NCI-H774 (cell line): ENCODE results near the gene NHEJ1.
"Not testable (repeated sequence)": the region's sequence is repeated elsewhere in the genome, so short reads cannot be mapped to it uniquely, and the experiment has no call there.

ENCODE experiments used
- DNase-seq: peaks from one replicate; lab custom pipeline; 2025; lab: John Stamatoyannopoulos, UW

Gene NHEJ1, protein sequence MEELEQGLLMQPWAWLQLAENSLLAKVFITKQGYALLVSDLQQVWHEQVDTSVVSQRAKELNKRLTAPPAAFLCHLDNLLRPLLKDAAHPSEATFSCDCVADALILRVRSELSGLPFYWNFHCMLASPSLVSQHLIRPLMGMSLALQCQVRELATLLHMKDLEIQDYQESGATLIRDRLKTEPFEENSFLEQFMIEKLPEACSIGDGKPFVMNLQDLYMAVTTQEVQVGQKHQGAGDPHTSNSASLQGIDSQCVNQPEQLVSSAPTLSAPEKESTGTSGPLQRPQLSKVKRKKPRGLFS

DNA sequence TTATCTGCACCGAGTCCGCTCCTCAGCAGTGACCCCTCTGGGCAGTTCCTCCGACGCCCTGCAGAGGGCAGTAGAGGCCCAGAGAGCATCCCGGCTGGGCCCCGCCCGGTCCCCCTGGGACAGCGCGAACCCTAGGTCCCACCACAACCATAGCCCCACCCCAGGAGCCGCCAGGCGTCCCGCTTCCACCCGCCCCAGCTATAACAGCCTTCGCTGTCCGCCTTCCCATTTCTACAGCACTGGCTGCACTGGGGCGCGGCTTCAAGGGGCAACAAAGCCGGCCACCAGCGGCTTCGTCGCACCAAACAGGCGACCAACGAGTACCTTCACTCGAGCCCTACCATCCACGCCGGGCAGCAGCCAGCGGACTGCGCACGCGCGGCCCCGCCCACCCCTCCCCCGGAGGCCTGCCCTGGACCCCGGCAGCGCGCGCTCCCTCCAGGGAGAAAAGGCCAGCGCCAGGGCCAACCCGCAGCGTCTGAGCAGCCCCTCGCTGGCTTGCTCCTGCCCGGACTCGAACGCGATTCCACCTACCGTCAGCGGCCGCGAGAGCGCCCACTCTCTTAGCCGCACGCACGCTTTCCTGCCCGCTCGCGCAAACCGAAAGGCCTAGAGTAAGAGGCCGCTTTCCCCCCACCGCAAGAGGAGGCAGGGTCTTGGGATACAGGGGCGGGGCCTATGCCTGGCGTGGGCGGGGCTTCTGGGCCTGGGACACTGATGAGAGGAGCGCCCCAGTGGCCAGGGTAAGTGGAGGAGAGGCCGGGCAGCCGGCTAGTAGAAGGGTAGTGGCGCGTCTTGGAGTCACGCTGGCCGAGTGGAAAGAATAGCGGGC is at the start of gene NHEJ1:
TSS of gene NHEJ1 (minus strand) at position 630 of the 832 bp plus-strand sequence. CDS start 2,453 bp downstream, outside the sequence.
- DNase-seq = peak; percentile 87

DNA sequence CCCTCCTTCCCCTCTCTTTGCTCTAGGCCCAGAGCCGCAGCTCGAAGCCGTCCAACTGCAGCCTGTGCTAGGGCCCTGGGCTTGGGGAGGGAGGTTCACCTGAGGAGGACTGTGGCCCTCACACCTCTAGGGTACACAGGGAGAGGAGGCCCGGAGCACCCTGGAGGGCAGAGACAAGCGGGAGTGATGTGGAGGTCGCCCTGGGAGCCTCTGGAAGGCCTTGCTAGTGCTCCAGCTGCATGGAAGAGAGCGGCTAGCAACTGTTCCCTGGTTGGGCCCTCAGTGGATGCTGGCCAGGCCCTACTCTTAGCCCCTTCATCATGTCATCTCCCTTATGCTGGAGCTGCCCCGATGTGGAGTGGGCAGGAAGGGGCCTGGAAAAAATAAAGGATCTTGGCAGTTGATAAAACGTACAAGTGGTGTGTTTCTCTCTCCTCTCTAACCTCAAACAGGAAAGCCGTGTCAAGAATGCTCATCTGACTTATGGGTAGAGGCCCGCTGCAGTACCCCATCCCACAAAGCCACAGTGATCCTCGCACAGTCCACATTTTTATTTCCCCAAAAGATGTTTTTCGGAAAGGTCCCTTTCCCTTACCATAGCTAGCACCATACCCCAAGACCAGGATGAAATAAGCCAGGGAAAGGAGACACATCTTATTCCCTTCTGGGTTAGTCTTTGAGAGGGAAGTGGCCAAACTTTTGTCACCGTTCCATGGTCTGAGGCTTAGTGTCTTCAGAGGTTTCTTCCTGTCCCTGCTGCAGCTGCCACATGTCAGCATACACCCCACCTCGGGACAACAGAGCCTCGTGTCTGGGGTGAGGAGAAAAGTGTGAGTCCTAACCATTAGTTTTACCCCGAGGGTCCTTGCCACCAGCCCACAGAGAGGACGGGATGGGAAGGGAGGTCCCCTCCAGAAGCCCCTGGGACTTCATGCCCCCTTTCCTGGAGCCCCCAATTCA is 48.9 kb upstream of the NHEJ1 start:
- DNase-seq = no peak

DNA sequence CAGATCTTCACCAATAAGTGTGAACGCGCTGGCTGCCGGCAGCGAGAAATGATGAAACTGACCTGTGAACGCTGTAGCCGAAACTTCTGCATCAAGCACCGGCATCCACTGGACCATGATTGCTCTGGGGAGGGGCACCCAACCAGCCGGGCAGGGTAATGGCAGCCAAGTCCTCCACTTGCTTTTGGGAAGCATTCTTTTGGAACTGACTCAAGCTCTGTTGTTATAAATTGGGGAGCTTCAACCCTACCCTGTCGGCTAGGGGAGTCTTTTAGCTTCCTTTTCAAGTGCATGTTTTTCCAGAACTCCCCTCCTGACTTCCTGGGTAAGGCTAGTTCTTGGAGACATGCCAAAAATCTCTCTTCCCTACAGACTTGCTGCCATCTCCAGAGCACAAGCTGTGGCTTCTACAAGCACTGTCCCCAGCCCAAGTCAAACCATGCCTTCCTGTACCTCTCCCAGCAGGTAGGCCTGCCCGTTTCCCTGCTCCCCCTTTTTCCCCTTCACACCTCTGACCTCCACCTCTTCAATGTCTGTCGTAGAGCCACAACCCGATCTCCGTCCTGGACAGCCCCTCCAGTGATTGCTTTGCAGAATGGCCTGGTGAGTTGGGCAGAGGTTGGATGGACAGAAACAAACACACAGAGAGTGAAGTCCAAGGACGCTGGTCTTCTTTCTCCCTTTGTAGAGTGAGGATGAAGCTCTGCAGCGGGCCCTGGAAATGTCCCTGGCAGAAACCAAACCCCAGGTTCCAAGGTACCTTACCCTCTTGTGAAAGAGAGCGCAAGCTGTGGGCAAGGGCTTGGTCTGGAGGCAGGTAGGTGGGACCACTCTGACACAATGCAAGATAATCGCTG is 47.5 kb upstream of the NHEJ1 start:
- DNase-seq = no peak

DNA sequence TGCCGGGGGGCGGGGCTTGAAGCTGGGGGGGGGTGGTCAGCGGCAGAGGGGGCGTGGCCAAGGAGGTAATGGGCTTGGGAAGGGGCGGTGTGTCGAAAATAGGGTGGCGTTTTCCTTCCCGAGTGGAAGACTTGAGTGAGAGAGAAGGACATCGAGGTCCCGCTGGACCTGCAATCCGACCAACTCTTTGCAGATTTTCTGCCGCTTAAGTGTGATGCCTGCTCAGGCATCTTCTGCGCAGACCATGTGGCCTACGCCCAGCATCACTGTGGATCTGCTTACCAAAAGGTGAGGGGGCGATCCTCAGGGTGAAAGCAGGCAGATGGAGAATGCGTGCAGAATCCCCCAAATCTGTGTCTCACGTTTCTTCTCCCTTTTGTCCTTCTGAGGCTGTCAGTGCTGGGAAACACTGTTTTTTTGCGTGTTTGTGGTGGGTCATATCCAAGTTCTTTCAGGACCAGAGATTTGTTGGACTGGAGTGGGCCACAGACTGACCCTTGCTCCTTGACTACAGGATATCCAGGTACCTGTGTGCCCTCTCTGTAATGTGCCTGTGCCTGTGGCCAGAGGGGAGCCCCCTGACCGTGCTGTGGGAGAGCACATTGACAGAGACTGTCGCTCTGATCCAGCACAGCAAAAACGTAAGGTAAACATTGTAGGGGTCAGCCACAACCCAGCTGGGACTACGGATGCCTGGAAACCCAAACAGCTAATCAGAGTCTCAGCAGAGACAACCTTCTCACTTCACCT is 46.7 kb upstream of the NHEJ1 start:
- no peak for DNase-seq

DNA sequence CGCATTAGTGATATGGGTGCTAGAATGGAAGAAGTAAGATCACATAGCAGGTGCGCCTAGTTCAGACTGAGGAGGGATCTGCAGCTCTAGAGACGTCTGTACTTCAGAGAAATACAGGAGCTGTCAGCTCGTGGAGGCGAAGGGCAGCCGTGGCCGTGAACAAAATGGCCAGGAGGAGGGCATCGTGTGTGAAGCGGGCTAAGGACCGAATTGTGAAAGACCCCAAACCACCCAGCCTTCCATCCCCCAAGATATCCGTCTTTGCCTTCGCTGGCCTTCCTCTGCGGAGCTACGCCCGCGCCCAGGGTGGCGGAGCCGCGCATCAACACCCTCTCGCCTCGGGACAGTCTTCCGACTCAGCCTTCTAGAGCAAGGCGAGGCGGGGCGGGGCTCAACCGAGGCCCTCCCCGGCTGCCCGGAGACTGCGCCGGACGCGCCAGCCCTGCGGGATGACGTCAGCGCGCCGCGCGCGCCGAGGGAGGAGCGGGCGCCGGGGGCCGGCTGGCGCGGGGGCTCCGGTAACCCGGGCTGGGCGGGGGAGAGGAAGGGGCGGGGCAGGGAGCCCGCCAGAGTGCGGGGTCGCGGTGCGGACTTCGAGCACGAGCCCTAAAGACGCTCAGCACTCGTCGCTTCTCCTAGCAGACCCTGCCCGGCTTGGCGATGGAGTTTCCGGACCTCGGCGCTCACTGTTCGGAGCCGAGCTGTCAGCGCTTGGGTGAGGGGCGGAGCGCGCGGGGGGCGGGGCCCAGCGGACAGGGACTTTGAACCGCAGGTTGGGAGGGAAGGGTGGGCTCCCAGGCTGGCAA is 45.9 kb upstream of the NHEJ1 start, which contains the start of gene ZFAND2B:
TSS of gene ZFAND2B (plus strand) at position 455 of the 806 bp plus-strand sequence. CDS start at position 661, 206 bp downstream.
- DNase-seq = peak; percentile 92

DNA sequence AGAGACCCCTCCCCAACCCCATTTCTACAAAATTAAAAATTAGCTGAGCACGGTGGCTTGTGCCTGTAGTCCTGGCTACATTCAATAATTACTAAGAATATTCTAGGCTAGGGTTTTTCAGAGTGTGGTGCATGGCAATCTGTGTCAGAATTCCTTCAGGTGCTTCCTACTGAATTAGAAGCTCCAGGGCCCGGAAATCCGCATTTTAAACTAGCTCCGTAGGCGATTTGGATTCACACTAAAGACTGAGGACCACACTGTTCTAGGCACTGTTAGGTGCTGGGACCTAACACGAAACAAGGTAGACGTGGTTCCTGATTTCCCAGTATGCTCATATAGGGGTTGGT is 45.3 kb upstream of the NHEJ1 start:
- DNase-seq = no peak

DNA sequence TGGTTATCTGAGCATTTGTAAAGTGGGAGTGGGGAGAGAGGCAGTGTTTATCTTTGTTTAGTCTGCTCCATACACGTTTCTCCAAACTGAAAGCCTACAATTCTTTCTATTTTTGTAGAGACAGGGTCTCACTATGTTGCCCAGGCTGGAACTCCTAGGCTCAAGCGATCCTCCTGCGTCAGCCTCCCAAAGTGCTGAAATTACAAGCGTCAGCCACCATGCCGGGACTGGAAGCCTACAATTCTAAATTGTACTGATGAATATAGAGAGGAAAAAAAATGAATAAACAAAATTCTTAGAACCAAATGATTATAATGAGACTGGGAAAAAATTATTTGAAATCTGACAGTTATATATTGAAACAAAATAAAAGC is 44.5 kb upstream of the NHEJ1 start:
- no peak for DNase-seq

DNA sequence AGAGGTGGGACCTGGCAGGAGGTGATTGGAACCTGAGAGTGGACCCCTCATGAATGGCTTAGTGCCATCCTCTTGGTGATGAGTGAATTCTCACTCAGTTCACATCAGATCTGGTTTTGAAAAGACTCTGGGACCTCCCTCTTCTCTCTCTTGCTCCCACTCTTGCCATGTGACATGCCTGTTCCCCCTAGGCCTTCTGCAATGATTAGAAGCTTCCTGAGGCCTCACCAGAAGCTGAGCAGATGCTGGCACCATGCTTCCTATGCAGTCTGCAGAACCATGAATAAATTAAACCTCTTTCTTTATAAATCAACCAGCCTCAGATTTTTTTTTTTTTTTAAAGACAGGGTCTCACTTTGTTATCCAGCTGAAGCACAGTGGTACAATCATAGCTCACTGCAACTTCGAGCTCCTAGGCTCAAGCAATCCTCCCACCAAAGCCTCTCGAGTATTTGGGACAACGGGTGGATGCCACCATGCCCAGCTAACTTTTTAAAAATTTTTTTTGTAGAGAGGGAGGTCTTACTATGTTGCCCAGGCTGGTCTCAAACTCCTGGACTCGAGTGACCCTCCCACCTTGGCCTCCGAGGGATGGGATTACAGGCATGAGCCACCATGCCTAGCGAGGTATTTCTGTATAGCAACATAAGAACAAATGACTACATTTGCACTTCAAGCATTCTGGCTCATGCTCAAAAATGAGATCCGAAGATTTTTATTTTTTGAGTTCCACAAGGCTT is 44.0 kb upstream of the NHEJ1 start:
- DNase-seq = no peak

DNA sequence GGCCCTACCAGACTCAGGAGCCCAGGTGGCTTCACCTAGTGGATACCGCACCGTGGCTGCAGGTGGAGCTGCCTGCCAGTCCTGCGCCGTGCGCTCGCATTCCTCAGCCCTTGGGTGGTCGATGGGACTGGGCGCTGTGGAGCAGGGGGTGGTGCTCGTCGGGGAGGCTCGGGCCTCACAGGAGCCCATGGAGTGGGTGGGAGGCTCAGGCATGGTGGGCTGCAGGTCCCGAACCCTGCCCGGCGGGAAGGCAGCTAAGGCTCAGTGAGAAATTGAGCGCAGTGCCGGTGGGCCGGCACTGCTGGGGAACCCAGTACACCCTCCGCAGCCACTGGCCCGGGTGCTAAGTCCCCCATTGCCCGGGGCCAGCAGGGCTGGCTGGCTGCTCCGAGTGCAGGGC is 40.7 kb upstream of the NHEJ1 start:
- not testable (repeated sequence) for DNase-seq

DNA sequence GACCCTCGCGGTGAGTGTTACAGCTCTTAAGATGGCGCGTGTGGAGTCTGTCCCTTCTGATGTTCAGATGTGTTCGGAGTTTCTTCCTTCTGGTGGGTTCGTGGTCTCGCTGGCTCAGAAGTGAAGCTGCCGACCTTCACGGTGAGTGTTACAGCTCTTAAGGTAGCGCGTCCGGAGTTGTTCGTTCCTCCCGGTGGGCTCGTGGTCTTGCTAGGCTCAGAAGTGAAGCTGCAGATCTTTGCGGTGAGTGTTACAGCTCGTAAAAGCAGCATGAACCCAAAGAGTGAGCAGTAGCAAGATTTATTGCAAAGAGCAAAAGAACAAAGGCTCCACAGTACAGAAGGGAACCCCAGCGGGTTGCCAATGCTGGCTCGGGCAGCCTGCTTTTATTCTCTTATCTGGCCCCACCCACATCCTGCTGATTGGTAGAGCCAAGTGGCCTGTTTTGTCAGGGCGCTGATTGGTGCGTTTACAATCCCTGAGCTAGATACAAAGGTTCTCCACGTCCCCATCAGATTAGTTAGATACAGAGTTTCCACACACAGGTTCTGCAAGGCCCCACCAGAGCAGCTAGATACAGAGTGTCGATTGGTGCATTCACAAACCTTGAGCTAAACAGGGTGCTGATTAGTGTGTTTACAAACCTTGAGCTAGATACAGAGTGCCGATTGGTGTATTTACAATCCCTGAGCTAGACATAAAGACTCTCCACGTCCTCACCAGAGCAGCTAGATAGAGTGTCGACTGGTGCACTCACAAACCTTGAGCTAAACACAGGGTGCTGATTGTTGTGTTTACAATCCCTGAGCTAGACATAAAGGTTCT is 40.1 kb upstream of the NHEJ1 start:
- DNase-seq = not testable (repeated sequence)

DNA sequence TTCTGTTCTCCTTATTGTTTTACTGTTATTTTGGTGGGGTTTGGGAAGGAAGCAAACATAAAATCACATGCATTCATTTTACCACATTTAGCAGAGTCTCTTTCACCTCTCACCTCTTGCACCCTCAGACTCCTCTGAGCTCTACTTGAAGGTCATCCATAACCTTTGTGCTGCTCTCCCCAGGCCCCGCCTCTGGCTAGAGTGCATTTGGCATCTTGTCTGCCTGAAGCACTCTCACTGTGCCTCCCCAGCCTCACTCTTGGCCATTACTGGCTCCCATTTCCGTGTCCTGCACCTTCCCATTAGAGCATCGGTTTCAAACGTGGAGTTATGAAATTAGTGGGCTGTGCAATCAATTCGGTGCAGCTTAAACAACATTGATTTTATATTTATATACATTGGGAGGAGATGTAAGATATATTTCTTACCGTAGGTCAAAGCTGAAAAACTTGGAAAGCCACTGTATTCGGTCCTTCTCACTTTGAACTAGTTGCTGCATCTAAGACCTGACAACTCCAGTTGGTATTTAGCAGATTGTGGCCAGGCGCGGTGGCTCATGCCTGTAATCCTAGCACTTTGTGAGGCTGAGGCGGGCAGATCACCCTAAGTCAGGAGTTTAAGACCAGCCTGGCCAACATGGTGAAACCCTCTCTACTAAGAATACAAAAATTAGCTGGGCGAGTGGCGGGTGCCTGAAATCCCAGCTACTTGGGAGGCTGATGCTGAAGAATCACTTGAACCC is 39.0 kb upstream of the NHEJ1 start:
- no peak for DNase-seq

DNA sequence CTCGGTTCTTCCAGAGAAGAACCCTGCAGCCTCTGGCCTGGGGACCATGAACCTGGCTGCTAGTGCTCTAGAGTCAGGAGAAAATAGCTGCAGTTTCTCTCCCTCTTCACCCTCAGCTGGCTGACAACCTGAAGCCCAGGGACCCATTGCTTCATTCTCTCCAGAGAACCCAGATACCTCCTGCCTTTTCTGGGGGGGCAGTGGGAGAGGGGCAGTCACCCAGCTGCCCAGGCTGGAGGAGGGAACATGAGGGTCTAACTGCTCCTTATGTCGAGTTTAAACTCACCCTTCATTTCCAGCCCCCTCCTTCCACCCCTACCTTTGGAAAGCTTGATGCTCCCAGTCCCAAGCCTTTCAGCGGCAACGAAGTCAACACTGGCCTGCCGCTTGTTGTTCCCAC is 38.4 kb upstream of the NHEJ1 start:
- no peak for DNase-seq

DNA sequence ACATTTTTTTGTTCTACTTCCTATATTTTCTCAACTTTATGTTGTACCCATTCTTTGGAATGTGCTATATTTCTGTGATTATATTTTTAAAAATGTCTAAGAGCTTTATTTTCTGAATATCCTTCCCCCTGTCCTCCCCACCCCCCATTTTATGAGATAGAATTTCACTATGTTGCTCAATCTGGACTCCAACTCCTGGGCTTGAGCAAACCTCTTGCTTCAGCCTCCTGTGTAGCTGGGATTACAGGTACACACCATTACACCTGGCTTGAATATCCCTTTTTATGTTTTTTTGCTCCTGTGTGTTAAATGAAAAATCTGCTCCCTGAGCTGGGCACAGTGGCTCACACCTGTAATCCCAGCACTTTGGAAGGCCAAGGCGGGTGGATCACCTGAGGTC is 36.8 kb upstream of the NHEJ1 start:
- no peak for DNase-seq

DNA sequence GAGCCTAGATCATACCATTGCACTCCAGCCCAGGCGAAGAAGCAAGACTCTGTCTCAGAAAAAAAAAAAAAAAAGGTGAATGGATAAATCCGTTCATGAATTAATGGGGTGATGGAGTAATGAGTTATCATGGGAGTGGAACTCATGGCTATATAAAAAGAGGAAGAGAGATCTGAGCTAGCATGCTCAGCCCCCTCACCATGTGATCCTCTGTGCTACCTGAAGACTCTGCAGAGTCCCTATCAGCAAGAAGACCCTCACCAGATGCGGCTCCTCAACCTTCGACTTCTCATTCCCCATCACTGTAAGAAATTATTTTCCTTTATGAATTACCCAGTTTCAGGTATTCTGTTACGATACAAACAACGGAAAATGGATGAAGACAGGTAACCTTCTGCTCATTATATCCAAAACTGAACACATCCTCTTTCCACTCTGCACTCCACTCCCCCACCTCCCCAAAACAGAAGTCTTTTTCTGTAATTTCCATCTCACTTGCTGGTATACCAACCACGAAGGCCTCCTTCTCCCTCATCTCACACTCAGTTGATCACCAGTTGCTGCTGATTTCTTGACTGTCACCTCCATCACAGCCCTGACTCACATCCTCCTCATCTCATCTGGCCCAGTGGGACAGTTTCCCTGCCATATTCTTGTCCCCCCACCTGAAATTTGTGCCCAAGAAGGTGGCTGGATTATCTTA is 26.3 kb upstream of the NHEJ1 start:
- no peak for DNase-seq

DNA sequence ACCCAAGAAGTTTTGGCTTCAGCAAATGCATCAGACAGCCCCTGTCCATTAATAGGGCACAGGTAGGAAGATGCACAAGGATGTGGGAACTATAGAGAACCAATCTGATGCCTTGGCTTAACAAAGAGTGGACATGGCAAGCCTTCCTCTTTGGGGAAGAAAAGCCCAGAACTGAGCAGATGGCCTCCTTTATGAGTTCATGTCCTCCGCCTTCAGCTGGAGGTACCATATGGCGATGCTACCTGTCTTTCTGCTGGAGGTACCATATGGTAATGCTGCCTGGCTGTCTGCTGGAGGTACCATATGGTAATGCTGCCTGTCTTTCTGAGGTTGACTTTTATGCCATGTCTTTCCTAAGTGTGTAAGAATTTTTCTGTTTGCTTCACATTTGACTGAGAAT is 23.5 kb upstream of the NHEJ1 start:
- DNase-seq = no peak

DNA sequence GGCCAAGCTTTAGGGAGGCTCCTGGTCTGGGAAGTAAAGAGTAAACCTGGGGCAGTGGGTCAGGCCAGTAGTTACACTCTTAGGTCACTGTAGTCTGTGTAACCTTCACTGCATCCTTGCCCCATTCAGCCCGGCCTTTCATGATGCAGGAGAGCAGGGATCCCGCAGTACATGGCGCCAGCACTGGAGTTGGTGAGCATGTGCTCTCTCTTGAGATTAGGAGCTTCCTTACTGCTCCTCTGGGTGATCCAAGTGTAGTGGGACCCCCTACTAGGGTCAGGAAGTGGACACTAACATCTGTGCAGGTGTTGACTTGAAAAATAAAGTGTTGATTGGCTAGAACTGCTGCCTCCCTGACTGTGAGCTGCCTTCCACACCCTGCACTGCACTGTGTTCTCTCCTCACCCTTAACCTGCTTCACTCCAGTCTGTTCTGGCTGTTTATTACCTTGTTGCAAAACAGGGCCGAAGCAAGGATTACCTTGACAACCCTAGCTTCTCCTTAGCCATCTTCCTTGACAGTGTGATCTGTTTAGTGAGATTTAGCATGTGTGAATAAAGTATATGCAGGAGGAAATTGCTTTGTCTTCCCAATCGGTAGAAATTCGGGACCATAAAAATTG is 22.6 kb upstream of the NHEJ1 start:
- no peak for DNase-seq
